HEK293 (cell line): ENCODE data around the gene GOLGA3.

Experiments used
- KLF1 ChIP-seq: fragments of 450-650 bp; formaldehyde crosslinking; IDR thresholded peaks from 2 replicates; pipeline ENCODE4 v1.5.1; 2016; ENCODE audit warnings: missing biosample characterization, missing genetic modification characterization
- MEIS1 ChIP-seq: sonication (generic); formaldehyde crosslinking; IDR thresholded peaks from 2 replicates; pipeline ENCODE4 v1.8.1; 2022; ENCODE audit warnings: missing genetic modification reagents, mild to moderate bottlenecking, borderline replicate concordance
- OSR2 ChIP-seq: fragments of 450-650 bp; formaldehyde crosslinking; IDR thresholded peaks from 2 replicates; pipeline ENCODE4 v1.5.1; 2016; ENCODE audit warnings: missing biosample characterization, missing genetic modification characterization
- ZBTB20 ChIP-seq: fragments of 450-650 bp; formaldehyde crosslinking; IDR thresholded peaks from 2 replicates; pipeline ENCODE4 v1.5.1; 2016; ENCODE audit warnings: missing biosample characterization, missing genetic modification characterization
- ZBTB48 ChIP-seq: fragments of 450-650 bp; formaldehyde crosslinking; IDR thresholded peaks from 2 replicates; pipeline ENCODE4 v1.5.1; 2016; ENCODE audit warnings: missing biosample characterization, missing genetic modification characterization
- ZNF140 ChIP-seq: fragments of 450-650 bp; formaldehyde crosslinking; IDR thresholded peaks from 2 replicates; pipeline ENCODE4 v1.5.1; 2016; ENCODE audit warnings: missing biosample characterization, missing genetic modification characterization
- ZNF184 ChIP-seq: fragments of 450-650 bp; IDR thresholded peaks from 2 replicates; pipeline ENCODE4 v1.5.1; 2018; ENCODE audit warnings: missing biosample characterization, mild to moderate bottlenecking, missing genetic modification characterization
- ZNF354C ChIP-seq: fragments of 450-650 bp; formaldehyde crosslinking; IDR thresholded peaks from 2 replicates; pipeline ENCODE4 v1.5.1; 2016; ENCODE audit warnings: missing biosample characterization, missing genetic modification characterization, low read depth, borderline replicate concordance
- ZNF391 ChIP-seq: fragments of 450-650 bp; formaldehyde crosslinking; IDR thresholded peaks from 2 replicates; pipeline ENCODE4 v1.5.1; 2016; ENCODE audit warnings: low read depth, missing biosample characterization, missing genetic modification characterization, borderline replicate concordance
- ZNF510 ChIP-seq: fragments of 450-650 bp; formaldehyde crosslinking; IDR thresholded peaks from 2 replicates; pipeline ENCODE4 v1.5.1; 2018; ENCODE audit warnings: mild to moderate bottlenecking, missing genetic modification characterization, missing biosample characterization; ENCODE audit not compliant: insufficient replicate concordance
- ZNF544 ChIP-seq: fragments of 450-650 bp; formaldehyde crosslinking; IDR thresholded peaks from 2 replicates; pipeline ENCODE4 v1.5.0; 2017; ENCODE audit warnings: missing biosample characterization, missing genetic modification characterization
- ZSCAN23 ChIP-seq: fragments of 450-650 bp; formaldehyde crosslinking; IDR thresholded peaks from 2 replicates; pipeline ENCODE4 v1.5.1; 2016; ENCODE audit warnings: missing biosample characterization, missing genetic modification characterization
- TF ChIP-seq, protein P1 (sequence below): fragments of 450-650 bp; IDR thresholded peaks from 2 replicates; pipeline ENCODE4 v1.5.1; 2018; ENCODE audit warnings: missing biosample characterization, missing genetic modification characterization
- TF ChIP-seq, protein P2 (sequence below): fragments of 450-650 bp; formaldehyde crosslinking; IDR thresholded peaks from 2 replicates; pipeline ENCODE4 v1.5.1; 2016; ENCODE audit warnings: missing biosample characterization, missing genetic modification characterization
- TF ChIP-seq, protein P3 (sequence below): fragments of 450-650 bp; formaldehyde crosslinking; IDR thresholded peaks from 2 replicates; pipeline ENCODE4 v1.5.0; 2017; ENCODE audit warnings: missing biosample characterization, missing genetic modification characterization, borderline replicate concordance
- TF ChIP-seq, protein P4 (sequence below): fragments of 450-650 bp; formaldehyde crosslinking; IDR thresholded peaks from 2 replicates; pipeline ENCODE4 v1.5.1; 2016; ENCODE audit warnings: missing biosample characterization, missing genetic modification characterization
- TF ChIP-seq, protein P5 (sequence below): fragments of 450-650 bp; formaldehyde crosslinking; IDR thresholded peaks from 2 replicates; pipeline ENCODE4 v1.5.1; 2016; ENCODE audit warnings: missing biosample characterization, missing genetic modification characterization
- TF ChIP-seq, protein P6 (sequence below): fragments of 450-650 bp; formaldehyde crosslinking; IDR thresholded peaks from 2 replicates; pipeline ENCODE4 v1.5.1; 2016; ENCODE audit warnings: missing biosample characterization, missing genetic modification characterization
- TF ChIP-seq, protein P7 (sequence below): fragments of 450-650 bp; formaldehyde crosslinking; IDR thresholded peaks from 2 replicates; pipeline ENCODE4 v1.5.1; 2016; ENCODE audit warnings: missing biosample characterization, missing genetic modification characterization

The GOLGA3 gene

DNA sequence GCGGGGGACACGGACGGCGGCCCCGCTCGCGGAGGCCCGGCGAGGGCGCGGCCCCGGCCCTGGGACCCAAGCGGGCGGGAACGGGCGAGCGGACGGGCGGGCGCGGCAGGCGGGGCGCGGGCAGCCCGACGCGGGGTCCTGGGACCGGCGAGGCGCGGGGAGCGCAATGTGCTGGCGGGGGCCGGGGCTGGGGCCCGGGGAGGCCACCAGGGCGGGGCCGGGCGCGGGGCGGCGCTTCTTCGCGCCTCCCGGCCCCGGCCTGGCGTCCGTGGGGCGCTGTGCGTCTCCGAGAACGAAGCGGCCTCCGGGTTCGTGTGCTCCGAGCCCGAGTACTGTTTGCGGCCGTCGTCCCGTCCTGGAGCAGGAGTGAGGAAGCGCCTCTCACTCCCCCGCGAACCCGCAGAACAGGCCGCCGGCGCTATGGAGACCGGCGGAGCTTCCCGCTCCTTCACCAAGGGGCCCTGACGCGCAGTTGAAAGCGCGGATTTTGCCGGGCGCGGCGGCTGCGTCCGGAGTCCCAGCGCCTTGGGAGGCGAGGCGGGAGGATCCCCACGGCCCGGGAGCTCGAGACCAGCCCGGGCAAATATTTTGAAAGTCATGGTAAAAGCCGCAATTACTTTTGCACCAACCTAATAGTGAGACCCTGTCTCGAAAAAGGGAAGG, 66.6 kb downstream of the GOLGA3 start (continued):
- TF ChIP-seq, protein P1, sequence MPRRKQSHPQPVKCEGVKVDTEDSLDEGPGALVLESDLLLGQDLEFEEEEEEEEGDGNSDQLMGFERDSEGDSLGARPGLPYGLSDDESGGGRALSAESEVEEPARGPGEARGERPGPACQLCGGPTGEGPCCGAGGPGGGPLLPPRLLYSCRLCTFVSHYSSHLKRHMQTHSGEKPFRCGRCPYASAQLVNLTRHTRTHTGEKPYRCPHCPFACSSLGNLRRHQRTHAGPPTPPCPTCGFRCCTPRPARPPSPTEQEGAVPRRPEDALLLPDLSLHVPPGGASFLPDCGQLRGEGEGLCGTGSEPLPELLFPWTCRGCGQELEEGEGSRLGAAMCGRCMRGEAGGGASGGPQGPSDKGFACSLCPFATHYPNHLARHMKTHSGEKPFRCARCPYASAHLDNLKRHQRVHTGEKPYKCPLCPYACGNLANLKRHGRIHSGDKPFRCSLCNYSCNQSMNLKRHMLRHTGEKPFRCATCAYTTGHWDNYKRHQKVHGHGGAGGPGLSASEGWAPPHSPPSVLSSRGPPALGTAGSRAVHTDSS (tag by site-specific recombination), result peak; percentile 23; the same call in 1 of the 2 replicates
- TF ChIP-seq ZSCAN23 (tag by site-specific recombination), result 0 out of 2 replicates have a peak, but pooled peaks have one; percentile 61
- peak; percentile 96 for TF ChIP-seq ZBTB20
- TF ChIP-seq, protein P2, sequence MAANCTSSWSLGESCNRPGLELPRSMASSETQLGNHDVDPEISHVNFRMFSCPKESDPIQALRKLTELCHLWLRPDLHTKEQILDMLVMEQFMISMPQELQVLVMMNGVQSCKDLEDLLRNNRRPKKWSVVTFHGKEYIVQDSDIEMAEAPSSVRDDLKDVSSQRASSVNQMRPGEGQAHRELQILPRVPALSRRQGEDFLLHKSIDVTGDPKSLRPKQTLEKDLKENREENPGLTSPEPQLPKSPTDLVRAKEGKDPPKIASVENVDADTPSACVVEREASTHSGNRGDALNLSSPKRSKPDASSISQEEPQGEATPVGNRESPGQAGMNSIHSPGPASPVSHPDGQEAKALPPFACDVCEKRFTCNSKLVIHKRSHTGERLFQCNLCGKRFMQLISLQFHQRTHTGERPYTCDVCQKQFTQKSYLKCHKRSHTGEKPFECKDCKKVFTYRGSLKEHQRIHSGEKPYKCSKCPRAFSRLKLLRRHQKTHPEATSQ (tag by site-specific recombination), result peak; percentile 61; the same call in 1 of the 2 replicates
- TF ChIP-seq ZNF391 (tag by site-specific recombination), result peak; percentile 76
- TF ChIP-seq MEIS1, result no peak
- TF ChIP-seq, protein P3, sequence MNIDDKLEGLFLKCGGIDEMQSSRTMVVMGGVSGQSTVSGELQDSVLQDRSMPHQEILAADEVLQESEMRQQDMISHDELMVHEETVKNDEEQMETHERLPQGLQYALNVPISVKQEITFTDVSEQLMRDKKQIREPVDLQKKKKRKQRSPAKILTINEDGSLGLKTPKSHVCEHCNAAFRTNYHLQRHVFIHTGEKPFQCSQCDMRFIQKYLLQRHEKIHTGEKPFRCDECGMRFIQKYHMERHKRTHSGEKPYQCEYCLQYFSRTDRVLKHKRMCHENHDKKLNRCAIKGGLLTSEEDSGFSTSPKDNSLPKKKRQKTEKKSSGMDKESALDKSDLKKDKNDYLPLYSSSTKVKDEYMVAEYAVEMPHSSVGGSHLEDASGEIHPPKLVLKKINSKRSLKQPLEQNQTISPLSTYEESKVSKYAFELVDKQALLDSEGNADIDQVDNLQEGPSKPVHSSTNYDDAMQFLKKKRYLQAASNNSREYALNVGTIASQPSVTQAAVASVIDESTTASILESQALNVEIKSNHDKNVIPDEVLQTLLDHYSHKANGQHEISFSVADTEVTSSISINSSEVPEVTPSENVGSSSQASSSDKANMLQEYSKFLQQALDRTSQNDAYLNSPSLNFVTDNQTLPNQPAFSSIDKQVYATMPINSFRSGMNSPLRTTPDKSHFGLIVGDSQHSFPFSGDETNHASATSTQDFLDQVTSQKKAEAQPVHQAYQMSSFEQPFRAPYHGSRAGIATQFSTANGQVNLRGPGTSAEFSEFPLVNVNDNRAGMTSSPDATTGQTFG (tag by site-specific recombination), result no peak
- peak; percentile 28 for TF ChIP-seq ZNF510 (tag by site-specific recombination)
- TF ChIP-seq, protein P4, sequence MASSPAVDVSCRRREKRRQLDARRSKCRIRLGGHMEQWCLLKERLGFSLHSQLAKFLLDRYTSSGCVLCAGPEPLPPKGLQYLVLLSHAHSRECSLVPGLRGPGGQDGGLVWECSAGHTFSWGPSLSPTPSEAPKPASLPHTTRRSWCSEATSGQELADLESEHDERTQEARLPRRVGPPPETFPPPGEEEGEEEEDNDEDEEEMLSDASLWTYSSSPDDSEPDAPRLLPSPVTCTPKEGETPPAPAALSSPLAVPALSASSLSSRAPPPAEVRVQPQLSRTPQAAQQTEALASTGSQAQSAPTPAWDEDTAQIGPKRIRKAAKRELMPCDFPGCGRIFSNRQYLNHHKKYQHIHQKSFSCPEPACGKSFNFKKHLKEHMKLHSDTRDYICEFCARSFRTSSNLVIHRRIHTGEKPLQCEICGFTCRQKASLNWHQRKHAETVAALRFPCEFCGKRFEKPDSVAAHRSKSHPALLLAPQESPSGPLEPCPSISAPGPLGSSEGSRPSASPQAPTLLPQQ (tag by site-specific recombination), result peak; percentile 83
- TF ChIP-seq, protein P5, sequence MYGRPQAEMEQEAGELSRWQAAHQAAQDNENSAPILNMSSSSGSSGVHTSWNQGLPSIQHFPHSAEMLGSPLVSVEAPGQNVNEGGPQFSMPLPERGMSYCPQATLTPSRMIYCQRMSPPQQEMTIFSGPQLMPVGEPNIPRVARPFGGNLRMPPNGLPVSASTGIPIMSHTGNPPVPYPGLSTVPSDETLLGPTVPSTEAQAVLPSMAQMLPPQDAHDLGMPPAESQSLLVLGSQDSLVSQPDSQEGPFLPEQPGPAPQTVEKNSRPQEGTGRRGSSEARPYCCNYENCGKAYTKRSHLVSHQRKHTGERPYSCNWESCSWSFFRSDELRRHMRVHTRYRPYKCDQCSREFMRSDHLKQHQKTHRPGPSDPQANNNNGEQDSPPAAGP (tag by site-specific recombination), result peak; percentile 92
- TF ChIP-seq ZNF184 (tag by site-specific recombination), result peak; percentile 66; the same call in 1 of the 2 replicates
- TF ChIP-seq KLF1 (tag by site-specific recombination), result peak; percentile 34; the same call in 1 of the 2 replicates
- TF ChIP-seq OSR2 (tag by site-specific recombination), result no peak
- no peak for TF ChIP-seq ZNF140 (tag by site-specific recombination)
- TF ChIP-seq, protein P6, sequence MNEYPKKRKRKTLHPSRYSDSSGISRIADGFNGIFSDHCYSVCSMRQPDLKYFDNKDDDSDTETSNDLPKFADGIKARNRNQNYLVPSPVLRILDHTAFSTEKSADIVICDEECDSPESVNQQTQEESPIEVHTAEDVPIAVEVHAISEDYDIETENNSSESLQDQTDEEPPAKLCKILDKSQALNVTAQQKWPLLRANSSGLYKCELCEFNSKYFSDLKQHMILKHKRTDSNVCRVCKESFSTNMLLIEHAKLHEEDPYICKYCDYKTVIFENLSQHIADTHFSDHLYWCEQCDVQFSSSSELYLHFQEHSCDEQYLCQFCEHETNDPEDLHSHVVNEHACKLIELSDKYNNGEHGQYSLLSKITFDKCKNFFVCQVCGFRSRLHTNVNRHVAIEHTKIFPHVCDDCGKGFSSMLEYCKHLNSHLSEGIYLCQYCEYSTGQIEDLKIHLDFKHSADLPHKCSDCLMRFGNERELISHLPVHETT (tag by site-specific recombination), result peak; percentile 51; the same call in 1 of the 2 replicates
- TF ChIP-seq, protein P7, sequence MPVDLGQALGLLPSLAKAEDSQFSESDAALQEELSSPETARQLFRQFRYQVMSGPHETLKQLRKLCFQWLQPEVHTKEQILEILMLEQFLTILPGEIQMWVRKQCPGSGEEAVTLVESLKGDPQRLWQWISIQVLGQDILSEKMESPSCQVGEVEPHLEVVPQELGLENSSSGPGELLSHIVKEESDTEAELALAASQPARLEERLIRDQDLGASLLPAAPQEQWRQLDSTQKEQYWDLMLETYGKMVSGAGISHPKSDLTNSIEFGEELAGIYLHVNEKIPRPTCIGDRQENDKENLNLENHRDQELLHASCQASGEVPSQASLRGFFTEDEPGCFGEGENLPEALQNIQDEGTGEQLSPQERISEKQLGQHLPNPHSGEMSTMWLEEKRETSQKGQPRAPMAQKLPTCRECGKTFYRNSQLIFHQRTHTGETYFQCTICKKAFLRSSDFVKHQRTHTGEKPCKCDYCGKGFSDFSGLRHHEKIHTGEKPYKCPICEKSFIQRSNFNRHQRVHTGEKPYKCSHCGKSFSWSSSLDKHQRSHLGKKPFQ, result no peak
- TF ChIP-seq ZBTB48 (tag by site-specific recombination), result 0 out of 2 replicates have a peak, but pooled peaks have one; percentile 21
- no peak for TF ChIP-seq ZNF354C (tag by site-specific recombination)
- no peak for TF ChIP-seq ZNF544 (tag by site-specific recombination)
